Activated T-cell treated with anti-CD3 and anti-CD28 coated beads, Interleukin-2, amount 50 U/mL, for 72 hours (primary cell): Measurements from ENCODE around the gene SDC4. TPM values are rescaled to one million over a fixed set of nuclear protein-coding genes. Genes with fewer than 3 reads are reported as not detected.

Experiments
- ATAC-seq, 2 donors: fragments of 150-1000 bp; cut with Tn5 transposase; replicated peaks in 1 of 2; 2 replicates each; pipeline ENCODE4 v1.10.0; 2021; ENCODE audit warnings: moderate library complexity in 2 of 2, mild to moderate bottlenecking in 1 of 2
- DNase-seq, 2 donors: peaks; one replicate each; pipeline ENCODE4 v3.0.0; 2021 to 2022; ENCODE audit warnings: mixed read lengths in 1 of 2
- H3K27ac Mint-ChIP-seq: one replicate; pipeline ENCODE4 v1.8.0; 2022; ENCODE audit warnings: mild to moderate bottlenecking, moderate library complexity, mixed read lengths
- H3K27me3 Mint-ChIP-seq: one replicate; pipeline ENCODE4 v1.8.0; 2022; ENCODE audit warnings: low read depth, mixed read lengths
- H3K36me3 Mint-ChIP-seq, 2 donors: one replicate each; pipeline ENCODE4 v1.8.0; 2022; ENCODE audit warnings: mixed read lengths in 2 of 2, mild to moderate bottlenecking in 1 of 2; ENCODE audit not compliant: insufficient read depth in 2 of 2
- H3K4me1 Mint-ChIP-seq: one replicate; pipeline ENCODE4 v1.8.0; 2022; ENCODE audit warnings: low read depth, mixed read lengths
- H3K4me3 Mint-ChIP-seq, 2 donors: one replicate each; pipeline ENCODE4 v1.8.0; 2022; ENCODE audit warnings: mild to moderate bottlenecking in 2 of 2, mixed read lengths in 2 of 2, moderate library complexity in 2 of 2
- H3K9me3 Mint-ChIP-seq, 2 donors: one replicate each; pipeline ENCODE4 v1.8.0; 2022; ENCODE audit warnings: mixed read lengths in 2 of 2
- total RNA-seq, 2 donors: library from RNA; stranded (reverse); gene quantifications; one replicate each; pipeline ENCODE4 v1.2.3, GENCODE V29; 2022

SDC4 gene
- total RNA-seq, 2 donors from 2014 or later, result 37.7 to 51.1 TPM

GRCh38 chr20:45303586-45304463, 44.4 kb downstream of the SDC4 start:
- Mint-ChIP-seq H3K27ac (no peak overlapping the region), H3K36me3 (peaks cover 0 to 4% of the 10 kb centered on the region in 2 donors), H3K9me3 (no peaks in the 10 kb centered on the region), H3K4me1 (peaks cover 40% of the 10 kb centered on the region), H3K4me3 (peak overlapping the region; percentile 21 to 55), H3K27me3 (peaks cover 67% of the 10 kb centered on the region)
- no peak for DNase-seq
- ATAC-seq, result peak; percentile 49 to 70

- DNase-seq (no peak), ATAC-seq (peak; percentile 73 to 74)
- Mint-ChIP-seq H3K9me3 (no peaks in the 10 kb centered on the region), H3K36me3 (peaks cover 0 to 4% of the 10 kb centered on the region in 2 donors), H3K27me3 (peaks cover 68% of the 10 kb centered on the region), H3K27ac (peak overlapping the region; percentile 75), H3K4me1 (peaks cover 40% of the 10 kb centered on the region), H3K4me3 (peak overlapping the region; percentile 57 to 80)
These were observed 46.4 kb downstream of the SDC4 start for GRCh38 chr20:45301824-45302271.

GRCh38 chr20:45300961-45301360, 47.3 kb downstream of the SDC4 start:
- H3K4me3 Mint-ChIP-seq, result no peak overlapping the region
- peak; percentile 55 to 64 for ATAC-seq
- H3K27me3 Mint-ChIP-seq, result peaks cover 65% of the 10 kb centered on the region
- no peaks in the 10 kb centered on the region for H3K9me3 Mint-ChIP-seq
- H3K36me3 Mint-ChIP-seq, result peaks cover 0 to 4% of the 10 kb centered on the region in 2 donors
- H3K4me1 Mint-ChIP-seq, result peaks cover 40% of the 10 kb centered on the region
- peak; percentile 63 to 71 for DNase-seq
- H3K27ac Mint-ChIP-seq, result no peak overlapping the region

- Mint-ChIP-seq H3K36me3 (peaks cover 0 to 5% of the 10 kb centered on the region in 2 donors), H3K27me3 (peaks cover 61% of the 10 kb centered on the region), H3K9me3 (peaks cover 0 to under 1% of the 10 kb centered on the region in 2 donors), H3K27ac (no peak overlapping the region), H3K4me1 (peaks cover 40% of the 10 kb centered on the region), H3K4me3 (no peak overlapping the region)
- ATAC-seq, result no peak
- DNase-seq, result no peak
These were observed 48.4 kb downstream of the SDC4 start for GRCh38 chr20:45299786-45300185.

- Mint-ChIP-seq H3K36me3 (peaks cover 0 to 4% of the 10 kb centered on the region in 2 donors), H3K4me3 (no peak overlapping the region), H3K4me1 (peaks cover 33% of the 10 kb centered on the region), H3K27ac (no peak overlapping the region), H3K27me3 (peaks cover 54% of the 10 kb centered on the region), H3K9me3 (peaks cover 0 to 2% of the 10 kb centered on the region in 2 donors)
- DNase-seq, result no peak
- ATAC-seq, result no peak
These were observed 50.3 kb downstream of the SDC4 start for GRCh38 chr20:45297786-45298497.

GRCh38 chr20:45294659-45295058, 53.6 kb downstream of the SDC4 start:
- Mint-ChIP-seq H3K27ac (no peak overlapping the region), H3K27me3 (peaks cover 40% of the 10 kb centered on the region), H3K9me3 (peaks cover 0 to 2% of the 10 kb centered on the region in 2 donors), H3K4me1 (peaks cover 5% of the 10 kb centered on the region), H3K36me3 (peaks cover 0 to 4% of the 10 kb centered on the region in 2 donors), H3K4me3 (no peak overlapping the region)
- no peak for DNase-seq
- ATAC-seq, result no peak

- no peak for DNase-seq
- H3K4me3 Mint-ChIP-seq, result peak overlapping the region; percentile 79
- H3K27ac Mint-ChIP-seq, result no peak overlapping the region
- peaks cover 0 to 2% of the 10 kb centered on the region in 2 donors for H3K9me3 Mint-ChIP-seq
- no peak for ATAC-seq
- H3K4me1 Mint-ChIP-seq, result peaks cover 5% of the 10 kb centered on the region
- H3K36me3 Mint-ChIP-seq, result peaks cover 0 to 4% of the 10 kb centered on the region in 2 donors
- peaks cover 40% of the 10 kb centered on the region for H3K27me3 Mint-ChIP-seq
These were observed 54.2 kb downstream of the SDC4 start for GRCh38 chr20:45294003-45294368.

GRCh38 chr20:45293041-45294002, 54.9 kb downstream of the SDC4 start:
- no peak overlapping the region for H3K27ac Mint-ChIP-seq
- H3K27me3 Mint-ChIP-seq, result peaks cover 47% of the 10 kb centered on the region
- DNase-seq (peak; percentile 87 to 90), ATAC-seq (peak; percentile 87 to 90)
- peak overlapping the region; percentile 79 for H3K4me3 Mint-ChIP-seq
- H3K9me3 Mint-ChIP-seq, result peaks cover 0 to 2% of the 10 kb centered on the region in 2 donors
- H3K4me1 Mint-ChIP-seq, result peaks cover 5% of the 10 kb centered on the region
- peaks cover 0 to 4% of the 10 kb centered on the region in 2 donors for H3K36me3 Mint-ChIP-seq

GRCh38 chr20:45292343-45292742, 55.9 kb downstream of the SDC4 start:
- Mint-ChIP-seq H3K27me3 (peaks cover 51% of the 10 kb centered on the region), H3K4me1 (peaks cover 5% of the 10 kb centered on the region), H3K36me3 (peaks cover 0 to 4% of the 10 kb centered on the region in 2 donors), H3K4me3 (no peak overlapping the region), H3K9me3 (peaks cover 0 to 2% of the 10 kb centered on the region in 2 donors), H3K27ac (no peak overlapping the region)
- no peak for DNase-seq
- ATAC-seq, result no peak

GRCh38 chr20:45291526-45291925, 56.7 kb downstream of the SDC4 start:
- H3K27ac Mint-ChIP-seq, result no peak overlapping the region
- ATAC-seq (no peak), DNase-seq (no peak)
- peaks cover 0 to 4% of the 10 kb centered on the region in 2 donors for H3K36me3 Mint-ChIP-seq
- no peak overlapping the region for H3K4me3 Mint-ChIP-seq
- H3K27me3 Mint-ChIP-seq, result peaks cover 53% of the 10 kb centered on the region
- H3K9me3 Mint-ChIP-seq, result peaks cover 0 to 2% of the 10 kb centered on the region in 2 donors
- H3K4me1 Mint-ChIP-seq, result peaks cover 5% of the 10 kb centered on the region

GRCh38 chr20:45290677-45291355, 57.4 kb downstream of the SDC4 start:
- H3K4me3 Mint-ChIP-seq, result no peak overlapping the region
- H3K27me3 Mint-ChIP-seq, result peaks cover 53% of the 10 kb centered on the region
- peaks cover 0 to 2% of the 10 kb centered on the region in 2 donors for H3K9me3 Mint-ChIP-seq
- H3K27ac Mint-ChIP-seq, result no peak overlapping the region
- ATAC-seq, result peak; percentile 34 to 44
- DNase-seq, result peak; percentile 64 to 79
- H3K36me3 Mint-ChIP-seq, result peaks cover 0 to 4% of the 10 kb centered on the region in 2 donors
- H3K4me1 Mint-ChIP-seq, result peaks cover 5% of the 10 kb centered on the region
